ENCODE measurements around the gene SLC37A4.

DNA sequence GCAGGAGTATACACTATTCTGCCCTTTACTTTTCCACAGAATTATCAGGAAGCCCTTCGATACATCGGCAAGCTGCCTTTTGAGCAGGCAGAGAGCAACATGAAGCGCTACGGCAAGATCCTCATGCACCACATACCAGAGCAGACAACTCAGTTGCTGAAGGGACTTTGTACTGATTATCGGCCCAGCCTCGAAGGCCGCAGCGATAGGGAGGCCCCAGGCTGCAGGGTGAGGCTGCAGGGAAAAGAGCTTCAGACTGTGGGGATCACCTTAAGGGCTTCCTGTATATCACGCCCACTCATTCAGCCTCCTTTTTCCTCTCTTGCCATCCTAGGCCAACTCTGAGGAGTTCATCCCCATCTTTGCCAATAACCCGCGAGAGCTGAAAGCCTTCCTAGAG, 47.2 kb upstream of the SLC37A4 start:
- TF ChIP-seq, protein P1, sequence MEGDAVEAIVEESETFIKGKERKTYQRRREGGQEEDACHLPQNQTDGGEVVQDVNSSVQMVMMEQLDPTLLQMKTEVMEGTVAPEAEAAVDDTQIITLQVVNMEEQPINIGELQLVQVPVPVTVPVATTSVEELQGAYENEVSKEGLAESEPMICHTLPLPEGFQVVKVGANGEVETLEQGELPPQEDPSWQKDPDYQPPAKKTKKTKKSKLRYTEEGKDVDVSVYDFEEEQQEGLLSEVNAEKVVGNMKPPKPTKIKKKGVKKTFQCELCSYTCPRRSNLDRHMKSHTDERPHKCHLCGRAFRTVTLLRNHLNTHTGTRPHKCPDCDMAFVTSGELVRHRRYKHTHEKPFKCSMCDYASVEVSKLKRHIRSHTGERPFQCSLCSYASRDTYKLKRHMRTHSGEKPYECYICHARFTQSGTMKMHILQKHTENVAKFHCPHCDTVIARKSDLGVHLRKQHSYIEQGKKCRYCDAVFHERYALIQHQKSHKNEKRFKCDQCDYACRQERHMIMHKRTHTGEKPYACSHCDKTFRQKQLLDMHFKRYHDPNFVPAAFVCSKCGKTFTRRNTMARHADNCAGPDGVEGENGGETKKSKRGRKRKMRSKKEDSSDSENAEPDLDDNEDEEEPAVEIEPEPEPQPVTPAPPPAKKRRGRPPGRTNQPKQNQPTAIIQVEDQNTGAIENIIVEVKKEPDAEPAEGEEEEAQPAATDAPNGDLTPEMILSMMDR (IDR thresholded peaks at IDR 0.05): no peak
- TF ChIP-seq ZFX (IDR thresholded peaks at IDR 0.05; ENCODE audit: borderline replicate concordance): no peak

Data from 22Rv1 (cell line).